Smooth muscle cell (in vitro differentiated cells): ENCODE data around the gene UCKL1. TPM values are rescaled to one million over a fixed set of nuclear protein-coding genes. Genes with fewer than 3 reads are reported as not detected.

Experiments
- DNase-seq: peaks from one replicate; lab custom pipeline; 2025; ENCODE audit not compliant: unreplicated experiment; lab: John Stamatoyannopoulos, UW
- H2AFZ ChIP-seq: fragments of 200-600 bp; sonication (generic); 2 replicates; pipeline ENCODE4 v1.6.0; 2016; ENCODE audit warnings: antibody characterized with exemption, low read depth, mild to moderate bottlenecking
- H3F3A ChIP-seq: fragments of 200-600 bp; sonication (generic); 2 replicates; pipeline ENCODE4 v1.6.0; 2017; ENCODE audit warnings: antibody characterized with exemption, low read depth
- H3K27ac ChIP-seq: fragments of 200-600 bp; sonication (generic); 2 replicates; pipeline ENCODE4 v1.5.1; 2016; ENCODE audit warnings: low read depth, mild to moderate bottlenecking
- H3K27me3 ChIP-seq: fragments of 200-600 bp; sonication (generic); 2 replicates; pipeline ENCODE4 v1.6.1; 2016; ENCODE audit warnings: low read depth, mild to moderate bottlenecking
- H3K36me3 ChIP-seq: fragments of 200-600 bp; sonication (generic); 2 replicates; pipeline ENCODE4 v1.5.1; 2016; ENCODE audit warnings: low read depth
- H3K4me1 ChIP-seq: fragments of 200-600 bp; sonication (generic); 2 replicates; pipeline ENCODE4 v1.5.1; 2016; ENCODE audit warnings: low read depth
- H3K4me2 ChIP-seq: fragments of 200-600 bp; sonication (generic); 2 replicates; pipeline ENCODE4 v1.6.0; 2016; ENCODE audit warnings: mild to moderate bottlenecking
- H3K4me3 ChIP-seq: fragments of 200-600 bp; sonication (generic); 2 replicates; pipeline ENCODE4 v1.5.1; 2016; ENCODE audit warnings: mild to moderate bottlenecking
- H3K79me2 ChIP-seq: fragments of 200-600 bp; sonication (generic); 2 replicates; pipeline ENCODE4 v1.6.0; 2016; ENCODE audit warnings: low read depth, mild to moderate bottlenecking
- H3K9ac ChIP-seq: fragments of 200-600 bp; sonication (generic); 2 replicates; pipeline ENCODE4 v1.6.0; 2016; ENCODE audit warnings: low read depth
- H3K9me3 ChIP-seq: fragments of 200-600 bp; sonication (generic); replicated peaks from 2 replicates; pipeline ENCODE4 v1.5.1; 2016; ENCODE audit warnings: low read depth
- H4K20me1 ChIP-seq: fragments of 200-600 bp; sonication (generic); 2 replicates; pipeline ENCODE4 v1.6.0; 2016; ENCODE audit warnings: low read depth
- WGBS: methylation state at CpG from one replicate; pipeline ENCODE4 v1.1.7; 2016; ENCODE audit warnings: low lambda C conversion rate; 5-methylcytosine and 5-hydroxymethylcytosine counted together
- polyA plus RNA-seq: library from polyadenylated mRNA; unstranded; fragments of >200 nt; fragmentation: Nextera tagmentation; extraction: Ambion mirVana; gene quantifications from 2 replicates; pipeline ENCODE4 v1.2.1, GENCODE V29; 2016
- total RNA-seq: library from RNA; depleted of rRNA; stranded (reverse); fragments of >200 nt; gene quantifications from 2 replicates; pipeline ENCODE4 v1.2.3, GENCODE V29; 2014
- TF ChIP-seq, protein P1 (sequence below): fragments of 200-600 bp; sonication (generic); IDR thresholded peaks from 2 replicates; pipeline ENCODE4 v1.5.1; 2017; ENCODE audit warnings: borderline replicate concordance, mild to moderate bottlenecking, antibody characterized with exemption; ENCODE audit not compliant: insufficient read depth, poor library complexity, severe bottlenecking

UCKL1 gene
- total and polyA plus RNA-seq, 2 experiments from 2014 or later, result 17.2 to 22.6 TPM

DNA sequence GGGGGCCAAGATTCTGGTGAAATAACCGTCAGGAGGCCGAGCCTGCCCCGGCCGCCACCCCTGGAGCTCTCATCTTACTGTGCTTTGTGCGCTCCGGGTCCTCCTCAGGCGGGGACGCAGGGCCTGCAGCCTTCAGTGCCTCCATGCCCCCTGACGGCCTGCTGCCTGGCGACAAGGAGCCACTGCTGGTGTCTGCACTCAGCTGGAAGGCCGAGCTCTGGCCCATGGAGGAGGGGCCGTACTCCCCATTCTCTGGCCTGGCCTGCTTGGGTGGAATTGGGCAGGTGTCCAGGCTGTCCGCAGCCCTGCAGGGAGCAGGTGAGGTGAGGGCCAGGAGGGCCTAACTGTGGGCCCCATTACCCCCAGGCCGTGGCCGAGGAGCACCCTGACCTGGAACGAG is 8.2 kb upstream of the UCKL1 start:
- Histone ChIP-seq H3K27ac (no peak overlapping the region), H4K20me1 (no peaks in the 10 kb centered on the region), H3K36me3 (no peaks in the 10 kb centered on the region), H3K9me3 (no peaks in the 10 kb centered on the region), H3F3A (no peaks in the 10 kb centered on the region), H3K27me3 (no peaks in the 10 kb centered on the region), H3K4me3 (no peak overlapping the region), H3K4me2 (no peak overlapping the region), H3K79me2 (peaks cover 3% of the 10 kb centered on the region), H3K4me1 (peaks cover 7% of the 10 kb centered on the region), H3K9ac (no peak overlapping the region), H2AFZ (no peak overlapping the region)
- 96% methylated on average over 16 of the region's 16 CpGs for WGBS
- DNase-seq, result no peak
- TF ChIP-seq, protein P1, sequence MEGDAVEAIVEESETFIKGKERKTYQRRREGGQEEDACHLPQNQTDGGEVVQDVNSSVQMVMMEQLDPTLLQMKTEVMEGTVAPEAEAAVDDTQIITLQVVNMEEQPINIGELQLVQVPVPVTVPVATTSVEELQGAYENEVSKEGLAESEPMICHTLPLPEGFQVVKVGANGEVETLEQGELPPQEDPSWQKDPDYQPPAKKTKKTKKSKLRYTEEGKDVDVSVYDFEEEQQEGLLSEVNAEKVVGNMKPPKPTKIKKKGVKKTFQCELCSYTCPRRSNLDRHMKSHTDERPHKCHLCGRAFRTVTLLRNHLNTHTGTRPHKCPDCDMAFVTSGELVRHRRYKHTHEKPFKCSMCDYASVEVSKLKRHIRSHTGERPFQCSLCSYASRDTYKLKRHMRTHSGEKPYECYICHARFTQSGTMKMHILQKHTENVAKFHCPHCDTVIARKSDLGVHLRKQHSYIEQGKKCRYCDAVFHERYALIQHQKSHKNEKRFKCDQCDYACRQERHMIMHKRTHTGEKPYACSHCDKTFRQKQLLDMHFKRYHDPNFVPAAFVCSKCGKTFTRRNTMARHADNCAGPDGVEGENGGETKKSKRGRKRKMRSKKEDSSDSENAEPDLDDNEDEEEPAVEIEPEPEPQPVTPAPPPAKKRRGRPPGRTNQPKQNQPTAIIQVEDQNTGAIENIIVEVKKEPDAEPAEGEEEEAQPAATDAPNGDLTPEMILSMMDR, result no peak

DNA sequence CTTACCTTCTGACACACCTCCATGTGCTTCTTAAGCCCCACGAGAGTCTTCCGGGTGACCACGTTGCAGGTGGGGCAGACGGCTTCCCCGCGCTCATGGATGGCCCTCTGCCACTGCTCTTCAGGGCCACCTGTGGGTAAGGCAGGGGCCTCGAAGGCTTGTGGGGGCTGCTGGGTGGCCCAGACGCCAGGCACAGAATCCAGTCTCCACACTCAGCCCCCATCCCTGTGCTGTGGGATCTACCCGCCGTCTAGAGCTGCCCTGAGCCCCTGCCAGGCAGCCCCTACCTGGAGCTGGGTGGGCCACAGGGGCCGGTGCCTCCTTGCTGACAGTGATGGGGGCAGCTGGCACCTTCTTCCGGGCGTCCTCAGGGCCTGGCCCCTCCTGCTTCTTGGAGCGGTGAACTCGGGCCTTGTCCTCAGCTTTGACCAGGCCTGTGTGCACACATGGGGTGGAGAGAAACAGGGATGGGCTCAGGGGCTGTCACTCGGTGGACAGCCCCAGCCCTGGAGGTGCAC is 7.6 kb upstream of the UCKL1 start:
- no peaks in the 10 kb centered on the region for H3K36me3 ChIP-seq
- H3K9me3 ChIP-seq, result no peaks in the 10 kb centered on the region
- H2AFZ ChIP-seq, result no peak overlapping the region
- TF ChIP-seq, protein P1, result no peak
- H3K4me1 ChIP-seq, result peaks cover 3% of the 10 kb centered on the region
- no peak overlapping the region for H3K4me3 ChIP-seq
- DNase-seq, result no peak
- no peak overlapping the region for H3K27ac ChIP-seq
- no peak overlapping the region for H3K4me2 ChIP-seq
- no peaks in the 10 kb centered on the region for H3K27me3 ChIP-seq
- 97% methylated on average over 14 of the region's 16 CpGs for WGBS
- H4K20me1 ChIP-seq, result no peaks in the 10 kb centered on the region
- H3K79me2 ChIP-seq, result no peaks in the 10 kb centered on the region
- no peak overlapping the region for H3K9ac ChIP-seq
- no peaks in the 10 kb centered on the region for H3F3A ChIP-seq

DNA sequence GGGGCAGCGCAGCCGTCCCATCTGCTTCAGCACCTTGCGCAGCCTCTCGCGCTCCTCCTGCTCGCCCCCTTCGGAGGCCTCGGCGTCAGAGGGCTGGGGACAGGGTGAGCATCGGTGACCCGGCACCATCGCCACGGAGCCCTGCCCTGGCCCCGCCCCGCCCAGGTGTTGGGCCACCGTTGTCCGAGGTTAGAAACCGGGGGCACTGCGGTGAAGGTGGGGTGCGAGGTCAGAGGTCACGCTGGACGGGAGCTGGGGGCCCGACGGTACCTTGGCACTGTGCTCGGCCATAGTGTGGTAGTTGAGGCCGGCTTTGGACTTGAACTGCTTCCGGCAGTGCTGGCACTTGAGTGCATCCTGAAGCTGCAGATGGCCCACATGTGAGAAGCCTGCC is 7.1 kb upstream of the UCKL1 start:
- Histone ChIP-seq H3K79me2 (no peaks in the 10 kb centered on the region), H2AFZ (no peak overlapping the region), H3F3A (no peaks in the 10 kb centered on the region), H3K36me3 (no peaks in the 10 kb centered on the region), H3K4me3 (no peak overlapping the region), H3K9ac (no peak overlapping the region), H3K4me2 (no peak overlapping the region), H3K9me3 (no peaks in the 10 kb centered on the region), H4K20me1 (no peaks in the 10 kb centered on the region), H3K27ac (no peak overlapping the region), H3K4me1 (no peaks in the 10 kb centered on the region), H3K27me3 (no peaks in the 10 kb centered on the region)
- TF ChIP-seq, protein P1, result no peak
- DNase-seq, result no peak
- 92% methylated on average over 17 of the region's 27 CpGs for WGBS

DNA sequence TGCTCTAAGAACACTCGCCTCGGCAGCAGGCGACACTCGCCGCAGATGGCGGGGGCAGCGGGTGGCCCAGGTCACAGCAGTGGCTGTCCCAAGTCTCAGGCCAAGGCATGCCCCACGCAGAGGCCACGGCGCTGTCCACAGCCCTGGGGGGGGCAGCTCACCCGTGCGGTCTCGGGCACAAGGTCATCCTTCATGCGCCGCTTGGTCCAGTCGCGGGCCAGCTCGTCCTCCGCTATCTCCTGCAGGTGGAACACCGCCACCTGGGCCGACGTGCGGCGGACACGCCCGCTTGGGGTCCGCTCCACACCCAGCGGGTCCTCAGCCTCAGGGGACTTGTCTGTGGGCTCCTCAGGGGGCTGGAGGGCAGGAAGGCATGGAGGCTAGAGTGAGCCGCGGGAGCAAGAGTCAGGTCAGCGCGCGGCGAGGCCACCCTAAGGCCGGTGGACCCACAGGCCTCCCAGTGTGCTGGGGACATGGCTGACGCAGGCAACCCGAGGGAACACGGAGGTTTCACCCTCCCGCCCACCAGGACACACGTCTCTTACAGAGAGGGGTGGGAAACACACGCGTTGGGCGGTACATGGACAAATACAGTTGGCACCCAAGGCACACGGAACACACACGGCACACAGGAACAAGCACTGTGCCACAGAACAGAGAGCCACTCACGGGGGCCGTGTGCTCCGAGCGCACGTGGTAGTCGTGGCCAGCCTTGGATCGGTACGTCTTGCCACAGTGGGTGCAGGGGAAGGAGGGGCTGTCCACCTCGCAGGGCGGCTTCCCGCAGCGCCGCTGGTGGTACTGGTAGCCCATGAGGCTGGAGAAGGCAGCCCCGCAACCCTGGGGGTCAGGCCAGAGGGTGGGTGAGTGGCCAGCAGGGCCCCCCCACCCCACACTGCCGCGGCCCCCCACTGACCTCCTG is 6.5 kb upstream of the UCKL1 start:
- TF ChIP-seq, protein P1, result no peak
- Histone ChIP-seq H3F3A (no peaks in the 10 kb centered on the region), H4K20me1 (no peaks in the 10 kb centered on the region), H2AFZ (no peak overlapping the region), H3K36me3 (no peaks in the 10 kb centered on the region), H3K27ac (no peak overlapping the region), H3K79me2 (no peaks in the 10 kb centered on the region), H3K4me2 (no peak overlapping the region), H3K4me3 (no peak overlapping the region), H3K4me1 (peaks cover 1% of the 10 kb centered on the region), H3K9me3 (no peaks in the 10 kb centered on the region), H3K9ac (no peak overlapping the region), H3K27me3 (no peaks in the 10 kb centered on the region)
- 99% methylated on average over 59 of the region's 61 CpGs for WGBS
- DNase-seq, result no peak
